Stimulated activated CD8-positive, alpha-beta memory T cell treated with anti-CD3 and anti-CD28 coated beads, Interleukin-15, amount 100 ng/mL, for 24 hours (primary cell): ENCODE data around the gene SLX4IP.

ENCODE experiments used
- DNase-seq: peaks from one replicate; pipeline ENCODE4 v3.0.0-alpha.2; 2020; ENCODE audit warnings: low read depth

The SLX4IP gene

GRCh38 chr20:10551732-10552724, 116.9 kb downstream of the SLX4IP start:
- DNase-seq = no peak

GRCh38 chr20:10553326-10553984, 118.3 kb downstream of the SLX4IP start:
- no peak for DNase-seq

- DNase-seq = no peak
These were observed 119.2 kb downstream of the SLX4IP start for GRCh38 chr20:10554285-10554684.

DNA sequence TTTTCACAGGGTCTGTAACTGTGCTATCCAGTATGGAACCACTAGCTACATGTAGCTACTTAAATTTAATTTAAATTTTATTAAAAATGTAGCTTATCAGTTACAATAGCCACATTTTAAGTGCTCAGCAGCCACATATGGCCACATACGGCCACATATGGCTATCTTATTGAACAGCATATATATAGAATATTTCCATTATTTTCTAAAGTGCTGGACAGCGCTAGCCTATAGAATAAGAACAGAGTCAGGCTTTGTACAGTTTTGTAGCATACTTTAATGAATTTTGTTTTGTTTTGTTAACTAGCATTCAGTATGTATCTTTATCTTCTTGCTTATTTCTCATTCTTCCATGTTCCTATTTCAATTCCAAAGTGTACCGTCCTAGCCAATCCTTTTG, 120.3 kb downstream of the SLX4IP start:
- no peak for DNase-seq

DNA sequence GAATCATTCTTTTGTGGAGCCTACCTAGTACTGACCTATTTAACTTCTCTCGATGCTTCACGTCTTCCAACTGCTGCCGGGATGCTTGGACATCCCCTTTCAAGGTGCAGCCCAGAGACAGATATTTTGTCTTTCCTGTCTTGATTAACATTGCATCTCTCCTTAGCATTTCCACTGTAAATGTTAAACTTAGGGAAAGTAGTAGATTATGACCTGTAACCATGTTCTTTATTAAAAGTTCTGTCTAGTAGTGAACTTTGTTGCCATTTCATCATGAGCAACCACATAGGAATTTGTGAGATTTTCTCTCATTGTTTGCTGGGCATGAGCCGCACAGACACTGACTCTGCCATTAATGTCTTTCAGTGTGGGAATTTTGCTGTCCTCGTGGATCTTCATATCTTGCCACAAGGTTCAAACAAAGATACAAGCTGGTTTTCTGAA, 120.8 kb downstream of the SLX4IP start:
- no peak for DNase-seq

- DNase-seq = no peak
These were observed 121.5 kb downstream of the SLX4IP start for GRCh38 chr20:10556519-10557083.

DNA sequence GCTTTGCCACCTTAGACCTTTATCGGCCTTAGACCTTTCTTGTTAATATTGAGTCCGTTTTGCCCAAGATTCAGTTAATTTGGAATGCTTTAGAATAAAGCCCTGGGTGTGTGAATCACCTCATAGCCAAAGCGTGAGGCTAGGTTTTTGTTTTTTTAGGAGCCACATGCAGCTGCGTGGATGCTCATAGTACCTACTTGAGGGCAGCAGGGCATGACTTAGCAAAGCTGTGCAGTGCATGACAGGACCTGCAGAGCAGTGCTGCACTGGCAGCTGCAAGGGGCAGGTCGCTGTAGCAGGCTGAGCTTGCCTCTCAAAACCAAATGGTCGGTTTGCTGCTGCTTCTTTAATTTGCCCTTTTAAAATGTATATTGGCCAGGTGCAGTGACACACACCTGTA, 122.6 kb downstream of the SLX4IP start:
- no peak for DNase-seq

DNA sequence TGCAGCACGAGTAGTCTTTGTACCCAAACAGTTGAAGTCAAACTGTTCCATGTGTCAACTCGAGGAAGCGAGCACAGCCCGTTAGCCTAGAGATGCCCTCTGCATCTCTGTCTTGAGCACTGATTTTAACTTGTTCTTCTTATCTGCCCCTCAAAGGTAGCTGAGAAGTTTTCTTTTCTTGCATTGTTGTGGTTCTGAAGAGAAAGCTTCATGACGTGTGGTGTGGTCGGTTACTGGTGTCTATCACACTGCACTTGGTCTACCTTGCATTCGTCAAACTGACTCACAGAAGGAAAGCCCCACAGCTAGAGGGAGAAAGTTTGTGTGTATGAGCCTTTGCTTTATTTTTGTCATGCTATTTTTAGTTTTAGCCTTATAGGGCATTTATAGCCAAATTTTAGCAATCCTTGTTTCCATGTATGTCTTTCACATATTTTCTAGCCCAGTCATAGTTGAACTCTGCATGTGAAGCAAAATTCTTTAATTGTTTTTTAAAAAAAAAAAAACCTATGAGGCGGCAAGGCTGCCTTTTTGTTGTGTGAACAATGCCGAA, 123.6 kb downstream of the SLX4IP start:
- DNase-seq = peak; percentile 3

- DNase-seq = no peak
These were observed 124.2 kb downstream of the SLX4IP start for GRCh38 chr20:10559266-10559665.

GRCh38 chr20:10560686-10561085, 125.6 kb downstream of the SLX4IP start:
- no peak for DNase-seq

- DNase-seq = no peak
These were observed 126.2 kb downstream of the SLX4IP start for GRCh38 chr20:10561302-10561701.

GRCh38 chr20:10562899-10563298, 127.8 kb downstream of the SLX4IP start:
- DNase-seq = no peak

- DNase-seq = no peak
These were observed 128.9 kb downstream of the SLX4IP start for GRCh38 chr20:10563935-10564492.

GRCh38 chr20:10565191-10565921, 130.3 kb downstream of the SLX4IP start:
- no peak for DNase-seq

- DNase-seq = no peak
These were observed 131.1 kb downstream of the SLX4IP start for GRCh38 chr20:10565922-10566897.

- DNase-seq = no peak
These were observed 132.9 kb downstream of the SLX4IP start for GRCh38 chr20:10568032-10568431.

DNA sequence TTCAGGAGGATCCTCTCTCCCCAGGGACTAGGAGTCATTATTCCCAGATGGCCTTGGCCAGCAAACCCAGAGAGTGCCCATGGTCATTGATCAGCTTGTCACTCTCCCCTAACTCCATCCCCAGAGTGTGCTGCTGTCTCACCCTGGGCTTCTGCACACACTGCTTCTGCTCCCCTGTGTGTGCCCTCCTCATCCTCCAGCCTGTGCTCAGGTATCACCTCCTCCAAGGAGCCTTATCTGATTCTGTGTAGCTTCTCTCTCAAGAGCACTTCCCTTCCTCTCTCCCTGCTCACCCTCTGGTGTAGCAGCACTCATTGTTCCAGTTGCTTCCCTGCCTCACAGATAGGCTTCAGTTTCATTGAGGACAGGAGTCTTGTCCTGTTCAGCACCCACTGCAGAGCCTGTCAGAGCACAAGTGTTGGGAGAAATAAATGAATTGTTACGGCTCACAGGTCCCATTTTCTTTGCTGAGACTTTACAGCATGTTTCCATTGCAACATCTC, 136.3 kb downstream of the SLX4IP start:
- no peak for DNase-seq

DNA sequence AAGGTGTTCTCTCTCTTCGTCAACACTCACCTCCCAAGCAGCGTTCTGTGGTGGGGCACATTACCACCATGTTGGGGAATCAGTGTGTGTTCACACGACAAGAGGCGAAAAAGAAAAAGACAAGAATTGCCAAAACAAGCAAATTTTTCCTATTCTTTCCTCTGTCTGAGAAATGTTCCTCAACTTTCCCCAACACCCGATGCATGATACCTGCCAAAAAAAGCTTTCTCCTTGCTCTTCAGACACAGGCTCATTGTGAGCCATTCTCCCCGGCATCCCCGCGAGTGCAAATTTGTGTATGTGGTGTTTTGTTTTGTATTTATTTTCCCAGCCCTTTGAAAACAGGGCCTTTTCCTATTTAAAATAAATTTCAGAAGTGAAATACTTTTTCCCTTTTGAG, 137.7 kb downstream of the SLX4IP start:
- no peak for DNase-seq

DNA sequence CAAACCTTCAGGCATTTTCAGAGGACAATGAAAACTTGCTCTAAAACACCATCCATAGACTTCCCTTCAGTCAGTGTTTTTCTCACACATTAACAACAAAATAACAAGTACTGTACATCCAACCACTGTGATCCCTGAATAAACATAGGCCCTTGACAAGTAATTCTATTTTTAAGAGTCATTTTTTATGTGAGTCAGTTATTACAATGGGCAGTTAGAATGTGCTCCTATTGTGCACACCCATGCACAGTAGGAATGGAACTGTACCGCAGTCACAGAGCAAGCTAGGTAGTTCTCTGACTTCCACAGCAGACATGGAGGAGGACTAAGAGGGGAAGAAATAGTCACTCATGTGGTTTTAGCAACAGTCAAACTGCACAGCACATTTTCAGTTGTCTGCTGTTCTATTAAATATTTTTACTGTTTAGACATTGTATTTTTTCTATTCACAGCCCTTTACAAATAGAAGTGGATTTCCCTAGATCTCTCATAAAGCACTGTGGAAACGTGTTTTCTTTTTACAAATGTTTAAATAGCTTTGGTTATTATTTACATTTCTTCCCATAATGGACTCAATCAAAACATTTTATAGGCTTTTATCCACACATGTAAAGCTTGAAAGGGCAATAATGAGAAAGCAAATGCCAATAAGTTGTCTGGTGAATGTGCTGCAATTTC, 138.3 kb downstream of the SLX4IP start:
- DNase-seq = no peak

DNA sequence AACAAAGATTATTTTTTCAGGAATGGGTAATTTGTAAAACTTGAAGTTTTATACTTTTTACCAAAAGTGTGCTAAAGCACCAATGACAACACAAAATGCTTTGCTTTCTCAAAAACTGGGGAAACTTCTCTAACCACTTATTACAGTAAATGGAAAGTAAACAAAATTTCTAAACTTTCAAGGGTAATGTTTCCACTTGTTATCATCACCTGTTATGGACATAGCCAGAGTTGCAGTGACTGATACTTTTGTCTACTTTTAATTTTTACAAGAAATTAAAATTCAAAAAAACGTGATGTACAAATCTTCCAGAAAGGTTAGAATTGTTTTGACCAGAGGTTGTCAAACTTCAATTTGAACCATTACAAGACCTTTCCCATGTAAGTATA, 138.8 kb downstream of the SLX4IP start:
- DNase-seq = no peak
